ENCODE results near the gene CDCA4.

GRCh38 chr14:105023791-105024480 is 3.1 kb upstream of the CDCA4 start:
- TF ChIP-seq CTCF (IDR thresholded peaks at IDR 0.05; ENCODE audit: low read depth, low read length) = no peak
- TF ChIP-seq EZH2phosphoT487 (IDR thresholded peaks at IDR 0.05; ENCODE audit: low read depth) = no peak

Data from OCI-LY3 (cell line).